GM10266 (cell line): ENCODE data around the gene CTPS1.

Experiments
- DNase-seq: peaks from one replicate; pipeline ENCODE4 v3.0.0; 2012; ENCODE audit errors: extremely low spot score
- TF ChIP-seq, protein P1 (sequence below): IDR thresholded peaks from 2 replicates; pipeline ENCODE4 v1.5.1; 2012; ENCODE audit warnings: mild to moderate bottlenecking, low read depth; ENCODE audit not compliant: control insufficient read depth, insufficient read depth; ENCODE audit errors: missing control alignments

CTPS1 gene

DNA sequence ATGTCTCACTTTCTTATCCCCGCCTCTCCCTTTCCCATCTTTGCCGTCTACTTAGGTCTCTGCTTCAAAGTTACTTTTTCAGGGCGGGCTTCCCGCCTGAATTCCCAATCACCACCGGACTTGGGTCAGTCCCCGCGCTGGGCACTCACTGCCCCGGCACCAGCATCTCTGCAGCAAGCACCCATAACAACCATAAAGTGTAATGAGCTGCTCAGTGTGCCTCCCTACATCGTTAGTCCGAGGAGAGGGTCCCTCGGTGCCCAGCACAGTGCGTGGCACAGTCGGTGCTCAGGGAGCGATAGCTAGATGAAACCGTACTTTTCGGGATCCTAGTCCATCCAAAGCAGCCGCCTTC, 633 bp upstream of the CTPS1 start:
- TF ChIP-seq, protein P1, sequence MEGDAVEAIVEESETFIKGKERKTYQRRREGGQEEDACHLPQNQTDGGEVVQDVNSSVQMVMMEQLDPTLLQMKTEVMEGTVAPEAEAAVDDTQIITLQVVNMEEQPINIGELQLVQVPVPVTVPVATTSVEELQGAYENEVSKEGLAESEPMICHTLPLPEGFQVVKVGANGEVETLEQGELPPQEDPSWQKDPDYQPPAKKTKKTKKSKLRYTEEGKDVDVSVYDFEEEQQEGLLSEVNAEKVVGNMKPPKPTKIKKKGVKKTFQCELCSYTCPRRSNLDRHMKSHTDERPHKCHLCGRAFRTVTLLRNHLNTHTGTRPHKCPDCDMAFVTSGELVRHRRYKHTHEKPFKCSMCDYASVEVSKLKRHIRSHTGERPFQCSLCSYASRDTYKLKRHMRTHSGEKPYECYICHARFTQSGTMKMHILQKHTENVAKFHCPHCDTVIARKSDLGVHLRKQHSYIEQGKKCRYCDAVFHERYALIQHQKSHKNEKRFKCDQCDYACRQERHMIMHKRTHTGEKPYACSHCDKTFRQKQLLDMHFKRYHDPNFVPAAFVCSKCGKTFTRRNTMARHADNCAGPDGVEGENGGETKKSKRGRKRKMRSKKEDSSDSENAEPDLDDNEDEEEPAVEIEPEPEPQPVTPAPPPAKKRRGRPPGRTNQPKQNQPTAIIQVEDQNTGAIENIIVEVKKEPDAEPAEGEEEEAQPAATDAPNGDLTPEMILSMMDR: no peak
- peak; percentile 22 for DNase-seq

GRCh38 chr1:40980068-40980452, 564 bp downstream of the CTPS1 start:
- DNase-seq: no peak
- TF ChIP-seq, protein P1: no peak

GRCh38 chr1:40980453-40981121, 1.1 kb downstream of the CTPS1 start:
- TF ChIP-seq, protein P1: no peak
- DNase-seq: peak; percentile 54

DNA sequence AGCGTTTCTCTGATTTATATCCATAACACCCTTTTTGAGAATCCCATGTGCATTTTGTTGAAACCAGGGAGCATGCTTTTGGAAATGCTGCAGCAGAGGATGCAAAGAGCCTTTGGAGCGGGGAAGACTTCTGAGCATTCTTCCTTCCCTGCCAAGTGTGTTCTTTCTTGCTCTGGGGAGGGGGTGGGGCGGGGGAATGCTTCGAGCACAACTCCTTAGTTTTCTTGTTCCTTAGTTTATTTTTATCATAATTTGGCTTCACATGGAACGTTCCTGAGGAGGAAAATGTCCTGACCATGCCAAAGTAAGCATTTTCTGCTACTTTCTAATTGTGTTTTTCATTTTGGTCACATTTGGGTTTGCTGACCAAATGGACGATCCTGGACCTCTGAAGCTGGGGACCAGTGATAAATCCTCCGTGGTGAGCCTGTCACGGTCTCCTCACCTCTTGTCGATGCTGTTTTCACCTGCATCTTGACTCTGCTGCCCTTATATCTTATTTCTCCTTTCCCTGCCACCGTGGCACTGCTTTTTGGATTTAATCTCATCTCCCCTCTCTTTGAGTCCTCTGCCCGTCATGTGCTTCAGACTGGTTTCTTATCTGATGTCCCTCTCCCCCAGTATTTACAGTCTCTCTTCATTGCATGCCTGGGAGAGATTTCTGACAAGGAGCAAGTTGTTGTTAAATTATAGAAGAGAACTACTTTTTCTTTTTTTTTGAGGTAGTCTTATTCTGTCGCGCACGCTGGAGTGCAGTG, 2.4 kb downstream of the CTPS1 start:
- no peak for DNase-seq
- TF ChIP-seq, protein P1: no peak

DNA sequence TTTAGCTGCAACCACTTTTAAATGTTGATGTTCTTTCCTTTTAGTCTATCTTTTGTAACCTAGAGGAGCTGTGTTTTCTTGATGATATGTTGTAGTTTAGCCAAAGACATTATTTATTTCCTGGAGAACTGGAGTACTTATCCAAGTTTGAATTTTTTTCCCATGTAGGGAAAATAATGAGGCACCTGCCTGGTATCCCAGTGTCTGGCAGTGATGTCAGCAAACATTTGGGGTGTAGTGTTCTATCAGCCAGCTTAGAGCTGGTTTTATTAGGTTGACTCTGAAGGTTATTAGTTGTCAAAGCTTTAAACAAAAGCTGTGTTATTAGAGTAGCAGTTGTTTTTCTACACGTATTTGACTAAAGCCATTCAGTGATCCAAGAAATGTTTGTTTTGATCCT, 3.2 kb downstream of the CTPS1 start:
- no peak for DNase-seq
- TF ChIP-seq, protein P1: no peak

GRCh38 chr1:40983286-40983685, 3.8 kb downstream of the CTPS1 start:
- TF ChIP-seq, protein P1: no peak
- no peak for DNase-seq

- TF ChIP-seq, protein P1: no peak
- no peak for DNase-seq
These were observed 4.6 kb downstream of the CTPS1 start for GRCh38 chr1:40984066-40984465.
